Adrenal gland (tissue), 5 donors: ENCODE results near the gene RYK.

Experiments used
- CTCF ChIP-seq, 6 experiments: fragments of 450-650 bp in 4 of 6; fragments of 200-600 bp in 2 of 6; sonication (generic) in 1 of 6; IDR thresholded peaks; 1 replicate in 5 of 6; 2 replicates in 1 of 6; pipeline versions ENCODE4 v1.5.1 to v1.8.0; 2016 to 2021; ENCODE audit warnings: antibody characterized with exemption in 6 of 6, mild to moderate bottlenecking in 2 of 6, moderate library complexity in 1 of 6
- POLR2A ChIP-seq, 2 donors: fragments of 450-650 bp; IDR thresholded peaks; one replicate each; pipeline ENCODE4 v1.6.1; 2017; ENCODE audit warnings: antibody characterized with exemption in 2 of 2, mild to moderate bottlenecking in 2 of 2, moderate library complexity in 1 of 2
- donor health status: DM: no; HTN: no; CAD: no.

GRCh38 chr3:134153761-134154160 is 96.9 kb downstream of the RYK start:
- TF ChIP-seq CTCF (IDR thresholded peaks at IDR 0.05) = no peak
- no peak for TF ChIP-seq POLR2A (IDR thresholded peaks at IDR 0.05)
